OCI-LY1 (cell line): ENCODE measurements around the gene DYNC1LI1.

Source experiments
- EZH2 ChIP-seq: fragments of 200-600 bp; sonication (generic), shearing (Covaris generic); IDR thresholded peaks from 2 replicates; pipeline ENCODE4 v1.8.0; 2017; ENCODE audit warnings: borderline replicate concordance, mixed run types, mild to moderate bottlenecking, antibody characterized with exemption, low read length, moderate library complexity, mixed read lengths
- TF ChIP-seq, protein P1 (sequence below): fragments of 200-600 bp; sonication (generic), shearing (Covaris generic); IDR thresholded peaks from 2 replicates; pipeline ENCODE4 v1.5.1; 2017; ENCODE audit warnings: mild to moderate bottlenecking, antibody characterized with exemption, low read length, moderate library complexity, mixed read lengths

DNA sequence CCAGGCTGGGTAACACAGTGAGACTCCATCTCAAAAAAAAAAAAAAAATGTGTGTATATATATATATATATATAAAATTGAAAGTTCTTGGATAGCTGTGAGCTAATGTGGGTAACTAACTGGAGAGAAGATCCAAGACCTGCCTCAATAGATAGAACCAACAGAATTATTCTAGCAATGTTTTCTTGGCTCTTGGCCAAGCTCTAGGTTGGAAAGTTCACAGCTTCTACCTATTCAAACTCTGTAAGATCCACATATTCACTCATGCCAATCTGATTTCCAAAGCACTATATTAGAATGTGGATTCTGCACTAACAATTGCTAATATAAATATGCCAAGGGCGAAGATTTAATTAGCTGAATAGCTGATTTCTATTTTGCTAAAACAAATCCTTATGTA, 38.2 kb downstream of the DYNC1LI1 start:
- no peak for TF ChIP-seq EZH2
- TF ChIP-seq, protein P1, sequence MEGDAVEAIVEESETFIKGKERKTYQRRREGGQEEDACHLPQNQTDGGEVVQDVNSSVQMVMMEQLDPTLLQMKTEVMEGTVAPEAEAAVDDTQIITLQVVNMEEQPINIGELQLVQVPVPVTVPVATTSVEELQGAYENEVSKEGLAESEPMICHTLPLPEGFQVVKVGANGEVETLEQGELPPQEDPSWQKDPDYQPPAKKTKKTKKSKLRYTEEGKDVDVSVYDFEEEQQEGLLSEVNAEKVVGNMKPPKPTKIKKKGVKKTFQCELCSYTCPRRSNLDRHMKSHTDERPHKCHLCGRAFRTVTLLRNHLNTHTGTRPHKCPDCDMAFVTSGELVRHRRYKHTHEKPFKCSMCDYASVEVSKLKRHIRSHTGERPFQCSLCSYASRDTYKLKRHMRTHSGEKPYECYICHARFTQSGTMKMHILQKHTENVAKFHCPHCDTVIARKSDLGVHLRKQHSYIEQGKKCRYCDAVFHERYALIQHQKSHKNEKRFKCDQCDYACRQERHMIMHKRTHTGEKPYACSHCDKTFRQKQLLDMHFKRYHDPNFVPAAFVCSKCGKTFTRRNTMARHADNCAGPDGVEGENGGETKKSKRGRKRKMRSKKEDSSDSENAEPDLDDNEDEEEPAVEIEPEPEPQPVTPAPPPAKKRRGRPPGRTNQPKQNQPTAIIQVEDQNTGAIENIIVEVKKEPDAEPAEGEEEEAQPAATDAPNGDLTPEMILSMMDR = no peak
